Heart left ventricle (tissue), 13 donors: ENCODE measurements around the gene CADPS2.

Experiments used
- POLR2A ChIP-seq, 2 donors: fragments of 450-650 bp; IDR thresholded peaks; one replicate each; pipeline ENCODE4 v1.6.1; 2017; ENCODE audit warnings: antibody characterized with exemption in 2 of 2, mild to moderate bottlenecking in 2 of 2, moderate library complexity in 2 of 2
- TF ChIP-seq, protein P1 (sequence below), 12 donors: fragments of 200-600 bp; sonication (generic) in 4 of 12; IDR thresholded peaks; one replicate each; pipeline versions ENCODE4 v1.5.0 to v1.8.0; 2018 to 2022; ENCODE audit warnings: antibody characterized with exemption in 12 of 12, mild to moderate bottlenecking in 5 of 12
- donor health status: ischemic (EF 13 %, LVEDD 7.1; RV severe dilation, severe dysfunction).
- donor health status: DM: no; HTN: yes; CAD: no.
- donor health status: DM: no; HTN: no; CAD: no.
- donor health status: ischemic (EF 25% LVEDD 6.9; RV normal size, moderate dysfunction).
- donor health status: ischemic (EF 25% LVEDD 5.7; RV mildly dilated, moderate dysfunction).
- donor health status: ischemic (EF 35%, LVEDD 5.7; RV mildly dilated, moderate dysfunction).
- donor health status: nonischemic (EF 11% LVEDD 7.7; RV severe dilation, severe dysfunction).
- donor health status: DM: yes; HTN: yes; CAD: no.
- donor health status: PGD.
- donor health status: ischemic (EF 29% LVEDD 5.4; RV normal size, mild dysfunction).
- donor health status: nonischemic (EF 23%, LVEDD 6.1; RV moderate dilation, normal function).

DNA sequence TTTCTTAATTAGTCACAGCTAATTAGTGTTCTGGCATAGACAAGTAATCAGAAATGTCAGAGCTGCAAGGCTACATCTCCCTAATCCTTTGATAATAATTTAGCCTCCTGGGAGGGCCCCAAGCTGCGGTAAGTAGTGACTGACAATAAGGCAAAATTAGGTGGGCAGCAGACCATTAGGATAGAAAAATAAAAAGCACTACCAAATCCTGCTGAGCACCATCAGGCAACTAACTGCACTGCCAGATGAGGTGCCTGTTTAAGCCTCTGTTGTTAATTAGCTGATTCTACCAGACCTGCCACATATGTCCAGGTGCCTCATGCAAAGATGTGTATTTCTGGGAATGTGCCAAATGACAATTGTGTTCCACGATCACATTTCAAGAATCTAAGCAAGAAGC is 549.2 kb downstream of the CADPS2 start:
- TF ChIP-seq, protein P1, sequence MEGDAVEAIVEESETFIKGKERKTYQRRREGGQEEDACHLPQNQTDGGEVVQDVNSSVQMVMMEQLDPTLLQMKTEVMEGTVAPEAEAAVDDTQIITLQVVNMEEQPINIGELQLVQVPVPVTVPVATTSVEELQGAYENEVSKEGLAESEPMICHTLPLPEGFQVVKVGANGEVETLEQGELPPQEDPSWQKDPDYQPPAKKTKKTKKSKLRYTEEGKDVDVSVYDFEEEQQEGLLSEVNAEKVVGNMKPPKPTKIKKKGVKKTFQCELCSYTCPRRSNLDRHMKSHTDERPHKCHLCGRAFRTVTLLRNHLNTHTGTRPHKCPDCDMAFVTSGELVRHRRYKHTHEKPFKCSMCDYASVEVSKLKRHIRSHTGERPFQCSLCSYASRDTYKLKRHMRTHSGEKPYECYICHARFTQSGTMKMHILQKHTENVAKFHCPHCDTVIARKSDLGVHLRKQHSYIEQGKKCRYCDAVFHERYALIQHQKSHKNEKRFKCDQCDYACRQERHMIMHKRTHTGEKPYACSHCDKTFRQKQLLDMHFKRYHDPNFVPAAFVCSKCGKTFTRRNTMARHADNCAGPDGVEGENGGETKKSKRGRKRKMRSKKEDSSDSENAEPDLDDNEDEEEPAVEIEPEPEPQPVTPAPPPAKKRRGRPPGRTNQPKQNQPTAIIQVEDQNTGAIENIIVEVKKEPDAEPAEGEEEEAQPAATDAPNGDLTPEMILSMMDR (IDR thresholded peaks at IDR 0.05) = no peak
- TF ChIP-seq POLR2A (IDR thresholded peaks at IDR 0.05) = no peak
